Measurements from ENCODE around the gene SPRYD7.
A peak's percentile ranks its signal among the peaks of the same experiment; 100 is the strongest.
"Not testable (repeated sequence)": the region's sequence is repeated elsewhere in the genome, so short reads cannot be mapped to it uniquely, and the experiment has no call there.

The SPRYD7 gene

DNA sequence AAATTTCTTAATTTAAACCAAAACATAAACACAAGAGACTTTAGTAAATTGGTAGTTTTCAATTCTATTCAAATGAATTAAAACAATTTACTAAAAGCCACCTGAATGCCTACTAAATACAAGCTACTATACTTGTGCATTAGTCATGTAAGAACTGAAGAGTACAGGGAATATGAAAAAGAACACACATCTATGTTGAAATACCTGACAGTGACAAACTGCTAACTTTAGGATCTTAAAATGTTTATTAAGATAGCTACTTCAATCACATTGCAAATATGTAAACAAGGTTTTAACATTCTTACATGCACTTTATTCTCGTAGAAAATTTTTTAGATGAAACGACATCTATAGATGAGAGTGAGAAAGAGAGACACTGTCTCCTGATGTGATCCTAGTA is 4.1 kb downstream of the SPRYD7 start:
- DNase-seq, result no peak

GRCh38 chr13:49927755-49928154 is 8.4 kb downstream of the SPRYD7 start:
- DNase-seq, result no peak

- DNase-seq, result no peak
Measured at GRCh38 chr13:49925881-49926418, 10.2 kb downstream of the SPRYD7 start.

- no peak for DNase-seq
Measured at GRCh38 chr13:49922301-49922700, 13.8 kb downstream of the SPRYD7 start.

GRCh38 chr13:49920969-49921368 is 15.2 kb downstream of the SPRYD7 start:
- not testable (repeated sequence) for DNase-seq

GRCh38 chr13:49918106-49918505 is 18.0 kb downstream of the SPRYD7 start:
- not testable (repeated sequence) for DNase-seq

DNA sequence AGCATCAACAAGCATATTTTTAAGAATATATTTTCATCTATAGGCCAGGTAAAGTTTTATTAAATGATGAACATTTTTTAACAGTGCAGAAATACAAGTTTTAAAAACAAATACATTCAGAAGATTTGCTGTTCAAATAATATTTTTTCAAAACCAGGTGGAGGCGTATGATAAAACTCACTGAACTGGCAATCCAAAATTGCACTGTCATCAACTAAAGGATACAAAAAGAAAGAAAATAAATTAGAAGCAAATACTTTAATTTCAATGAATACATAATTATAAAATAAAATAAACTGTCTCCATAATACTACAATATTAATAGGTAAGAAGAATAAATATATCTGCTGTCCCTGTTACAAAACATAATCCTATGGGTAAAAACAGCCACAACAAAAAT is 21.2 kb downstream of the SPRYD7 start:
- DNase-seq, result no peak

DNA sequence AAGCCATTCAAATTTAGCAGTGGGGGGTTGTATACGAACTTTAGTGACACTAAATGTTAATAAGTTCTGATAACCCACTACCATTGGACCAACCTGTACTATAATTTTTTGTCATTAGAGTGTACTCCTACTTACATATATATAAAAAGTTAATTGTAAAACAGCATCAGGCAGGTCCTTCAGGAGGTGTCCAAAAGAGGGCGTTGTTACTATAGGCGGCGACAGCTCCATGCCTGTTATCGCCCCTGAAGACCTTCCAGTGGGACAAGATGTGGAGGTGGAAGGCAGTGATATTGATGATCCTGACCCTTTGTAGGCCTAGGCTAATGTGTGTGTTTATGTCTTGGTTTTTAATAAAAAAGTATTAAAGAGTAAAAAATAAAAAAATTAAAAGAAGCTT is 27.5 kb downstream of the SPRYD7 start:
- no peak for DNase-seq

- DNase-seq, result no peak
Measured at GRCh38 chr13:49904729-49905456, 31.2 kb downstream of the SPRYD7 start.

DNA sequence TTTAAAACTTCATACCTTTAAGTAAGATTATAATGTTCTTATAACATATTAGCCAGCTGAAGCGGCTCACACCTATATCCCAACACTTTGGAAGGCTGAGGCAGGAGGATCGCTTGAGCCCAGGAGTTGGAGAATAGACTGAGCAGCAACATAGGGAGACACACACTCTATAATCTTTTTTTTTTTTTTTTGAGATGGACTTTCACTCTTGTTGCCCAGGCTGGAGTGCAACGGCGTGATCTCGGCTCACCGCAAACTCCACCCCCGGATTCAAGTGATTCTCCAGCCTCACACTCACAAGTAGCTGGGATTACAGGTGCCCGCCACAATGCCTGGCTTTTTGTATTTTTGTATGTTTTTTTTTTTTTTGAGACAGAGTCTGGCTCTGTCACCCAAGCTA is 37.3 kb downstream of the SPRYD7 start:
- no peak for DNase-seq

- DNase-seq, result no peak
Measured at GRCh38 chr13:49897713-49898112, 38.4 kb downstream of the SPRYD7 start.

- DNase-seq, result no peak
Measured at GRCh38 chr13:49895826-49896225, 40.3 kb downstream of the SPRYD7 start.

DNA sequence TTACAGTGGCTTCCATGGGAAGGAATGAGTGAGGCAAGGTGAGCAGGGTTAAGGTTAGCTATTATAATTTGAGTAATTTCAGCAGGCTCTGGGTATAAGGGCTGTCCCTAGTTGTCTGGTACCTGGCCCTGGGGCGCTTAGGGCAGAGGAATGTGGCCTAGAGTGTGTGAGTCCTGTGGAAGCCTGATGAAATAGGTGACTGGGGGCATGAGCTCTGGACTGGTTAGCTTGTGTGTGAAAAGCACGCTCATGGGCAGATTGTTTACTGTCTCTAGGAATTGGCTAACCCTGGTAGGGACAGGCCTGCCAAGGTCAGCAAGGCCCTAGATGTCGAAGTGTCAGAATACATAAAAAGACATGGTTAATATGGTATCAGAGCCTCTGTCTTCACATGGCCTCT is 42.5 kb downstream of the SPRYD7 start:
- DNase-seq, result no peak

DNA sequence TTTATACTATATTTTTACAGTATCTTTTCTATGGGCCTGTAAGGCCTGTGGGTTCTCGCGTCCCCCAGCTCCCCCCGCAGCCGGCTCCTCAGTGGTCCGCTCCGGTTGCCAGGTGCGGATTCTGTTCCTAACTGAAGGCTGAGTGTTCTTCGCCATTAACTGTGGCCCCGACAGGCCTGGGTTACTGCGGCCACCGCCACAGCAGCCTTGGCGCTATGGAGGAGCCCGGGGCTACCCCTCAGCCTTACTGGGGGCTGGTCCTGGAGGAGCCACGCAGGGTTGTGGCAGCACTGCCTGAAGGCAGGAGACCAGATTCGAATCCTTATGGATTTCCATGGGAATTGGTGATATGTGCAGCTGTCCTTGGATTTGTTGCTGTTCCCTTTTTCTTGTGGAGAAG is 45.8 kb downstream of the SPRYD7 start:
- no peak for DNase-seq

- no peak for DNase-seq
Measured at GRCh38 chr13:49878682-49879081, 57.5 kb downstream of the SPRYD7 start.

- DNase-seq, result no peak
Measured at GRCh38 chr13:49877629-49878218, 58.4 kb downstream of the SPRYD7 start.

GRCh38 chr13:49874430-49874829 is 61.7 kb downstream of the SPRYD7 start:
- no peak for DNase-seq

DNA sequence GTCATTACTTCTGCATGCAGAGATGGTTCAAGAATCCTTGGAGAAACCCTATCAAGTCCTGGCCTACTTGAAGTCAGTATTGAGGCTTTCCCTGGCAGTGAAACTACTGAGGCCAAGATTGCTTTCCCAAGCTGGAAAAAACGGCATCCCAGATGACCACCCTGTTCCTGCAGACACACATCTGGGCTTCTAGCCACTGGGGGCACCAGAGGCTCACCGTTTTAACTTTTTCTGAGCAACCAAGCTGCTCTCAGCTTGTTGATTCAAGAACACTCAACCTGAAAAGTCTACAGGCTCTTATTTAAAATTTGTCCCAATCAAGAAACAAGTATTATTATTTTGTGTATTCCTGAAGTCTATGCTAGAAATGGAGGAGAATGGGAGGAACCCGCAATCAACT is 66.6 kb downstream of the SPRYD7 start:
- DNase-seq, result peak; percentile 28

- no peak for DNase-seq
Measured at GRCh38 chr13:49867834-49868233, 68.3 kb downstream of the SPRYD7 start.

- DNase-seq, result no peak
Measured at GRCh38 chr13:49865218-49865617, 70.9 kb downstream of the SPRYD7 start.

- no peak for DNase-seq
Measured at GRCh38 chr13:49864509-49864908, 71.6 kb downstream of the SPRYD7 start.
